ENCODE measurements around the gene CLDN24. TPM values are rescaled to one million over a fixed set of nuclear protein-coding genes. Genes with fewer than 3 reads are reported as not detected.

Gene CLDN24
- polyA plus RNA-seq, 1 of the 3 experiments (the other 2 are of a cell fraction) = not detected

DNA sequence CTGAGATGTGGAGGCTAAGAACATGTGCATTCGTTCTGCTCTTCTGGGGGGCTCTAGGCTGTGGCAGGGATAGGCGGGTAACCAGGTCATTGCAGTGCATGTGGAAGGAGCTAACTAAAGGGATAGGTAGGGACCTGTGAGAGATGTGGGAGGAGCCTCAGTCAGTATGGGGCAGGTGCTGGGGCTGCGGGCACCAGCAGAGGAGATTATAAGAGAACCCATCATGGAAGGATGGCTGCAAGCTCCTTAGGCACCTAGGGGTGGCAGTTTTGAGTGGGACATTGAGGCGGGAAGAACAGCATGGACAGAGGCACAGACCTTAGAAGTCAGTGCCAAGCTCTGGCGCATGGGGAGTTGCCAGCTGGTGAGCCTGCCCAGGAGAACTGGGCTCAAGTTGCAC lies 9.4 kb downstream of the CLDN24 start:
- no peak overlapping the region for H3K4me2 ChIP-seq
- no peaks in the 10 kb centered on the region for H3K9me2 ChIP-seq
- DNase-seq = no peak
- H3K27me3 ChIP-seq (ENCODE audit: insufficient read depth) = no peaks in the 10 kb centered on the region
- no peak overlapping the region for H3K27ac ChIP-seq (ENCODE audit: low read depth in 2 of 2, low read length in 1 of 2)
- peaks cover 33 to 43% of the 10 kb centered on the region in 2 experiments for H3K36me3 ChIP-seq (replicated peaks in 1 of 2; ENCODE audit: control insufficient read depth in 1 of 2, insufficient read depth in 2 of 2, low read length in 1 of 2)
- no peak for TF ChIP-seq NRF1 (IDR thresholded peaks at IDR 0.05; ENCODE audit: low read depth, low read length)
- TF ChIP-seq SMC3 (IDR thresholded peaks at IDR 0.05; ENCODE audit: low read depth, low read length) = no peak
- no peak for TF ChIP-seq CHD2 (IDR thresholded peaks at IDR 0.05; ENCODE audit: low read length, partially characterized antibody)
- no peak for TF ChIP-seq GABPA (IDR thresholded peaks at IDR 0.05; ENCODE audit: low read depth)
- no peak for TF ChIP-seq FOXM1 (IDR thresholded peaks at IDR 0.05; ENCODE audit: low read depth)
- TF ChIP-seq EP300 (IDR thresholded peaks at IDR 0.05; ENCODE audit: borderline replicate concordance in 1 of 2, low read depth in 1 of 2, low read length in 1 of 2) = no peak
- TF ChIP-seq, protein P1, sequence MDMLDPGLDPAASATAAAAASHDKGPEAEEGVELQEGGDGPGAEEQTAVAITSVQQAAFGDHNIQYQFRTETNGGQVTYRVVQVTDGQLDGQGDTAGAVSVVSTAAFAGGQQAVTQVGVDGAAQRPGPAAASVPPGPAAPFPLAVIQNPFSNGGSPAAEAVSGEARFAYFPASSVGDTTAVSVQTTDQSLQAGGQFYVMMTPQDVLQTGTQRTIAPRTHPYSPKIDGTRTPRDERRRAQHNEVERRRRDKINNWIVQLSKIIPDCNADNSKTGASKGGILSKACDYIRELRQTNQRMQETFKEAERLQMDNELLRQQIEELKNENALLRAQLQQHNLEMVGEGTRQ (IDR thresholded peaks at IDR 0.05; ENCODE audit: borderline replicate concordance, low read depth, low read length) = no peak
- TF ChIP-seq RXRA (IDR thresholded peaks at IDR 0.05; ENCODE audit: borderline replicate concordance, low read depth) = no peak
- no peak for TF ChIP-seq RCOR1 (IDR thresholded peaks at IDR 0.05; ENCODE audit: low read length)
- no peak for TF ChIP-seq JUND (IDR thresholded peaks at IDR 0.05)
- TF ChIP-seq MXI1 (IDR thresholded peaks at IDR 0.05; ENCODE audit: low read depth, low read length) = no peak
- TF ChIP-seq, protein P2, sequence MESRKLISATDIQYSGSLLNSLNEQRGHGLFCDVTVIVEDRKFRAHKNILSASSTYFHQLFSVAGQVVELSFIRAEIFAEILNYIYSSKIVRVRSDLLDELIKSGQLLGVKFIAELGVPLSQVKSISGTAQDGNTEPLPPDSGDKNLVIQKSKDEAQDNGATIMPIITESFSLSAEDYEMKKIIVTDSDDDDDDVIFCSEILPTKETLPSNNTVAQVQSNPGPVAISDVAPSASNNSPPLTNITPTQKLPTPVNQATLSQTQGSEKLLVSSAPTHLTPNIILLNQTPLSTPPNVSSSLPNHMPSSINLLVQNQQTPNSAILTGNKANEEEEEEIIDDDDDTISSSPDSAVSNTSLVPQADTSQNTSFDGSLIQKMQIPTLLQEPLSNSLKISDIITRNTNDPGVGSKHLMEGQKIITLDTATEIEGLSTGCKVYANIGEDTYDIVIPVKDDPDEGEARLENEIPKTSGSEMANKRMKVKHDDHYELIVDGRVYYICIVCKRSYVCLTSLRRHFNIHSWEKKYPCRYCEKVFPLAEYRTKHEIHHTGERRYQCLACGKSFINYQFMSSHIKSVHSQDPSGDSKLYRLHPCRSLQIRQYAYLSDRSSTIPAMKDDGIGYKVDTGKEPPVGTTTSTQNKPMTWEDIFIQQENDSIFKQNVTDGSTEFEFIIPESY (IDR thresholded peaks at IDR 0.05; ENCODE audit: borderline replicate concordance, low read depth) = no peak
- no peak overlapping the region for H3K9ac ChIP-seq
- peaks cover 4% of the 10 kb centered on the region for H3F3A ChIP-seq (replicated peaks; ENCODE audit: insufficient read depth)
- no peaks in the 10 kb centered on the region; a peak in 1 of 4 replicates for H3K4me1 ChIP-seq (ENCODE audit: control insufficient read depth in 1 of 2, insufficient read depth in 2 of 2, low read depth in 1 of 2, low read length in 1 of 2)
- no peaks in the 10 kb centered on the region for H4K20me1 ChIP-seq (ENCODE audit: insufficient read depth)
- no peak overlapping the region for H3K4me3 ChIP-seq (ENCODE audit: low read depth in 2 of 2, low read length in 1 of 2)
- H2AFZ ChIP-seq (ENCODE audit: low read depth) = no peak overlapping the region
- WGBS (ENCODE audit: low lambda C conversion rate) = 74% methylated on average over 5 of the region's 5 CpGs
- H3K9me3 ChIP-seq = no peaks in the 10 kb centered on the region
- no peaks in the 10 kb centered on the region for H3K79me2 ChIP-seq (ENCODE audit: insufficient read depth)
- ChIA-PET POLR2A (no interaction called here), CTCF (interaction anchor here (1.0 kb wide), 1 partner anchor 86 kb away, joined by 4 read pairs; no protein-coding TSS in a partner anchor)

DNA sequence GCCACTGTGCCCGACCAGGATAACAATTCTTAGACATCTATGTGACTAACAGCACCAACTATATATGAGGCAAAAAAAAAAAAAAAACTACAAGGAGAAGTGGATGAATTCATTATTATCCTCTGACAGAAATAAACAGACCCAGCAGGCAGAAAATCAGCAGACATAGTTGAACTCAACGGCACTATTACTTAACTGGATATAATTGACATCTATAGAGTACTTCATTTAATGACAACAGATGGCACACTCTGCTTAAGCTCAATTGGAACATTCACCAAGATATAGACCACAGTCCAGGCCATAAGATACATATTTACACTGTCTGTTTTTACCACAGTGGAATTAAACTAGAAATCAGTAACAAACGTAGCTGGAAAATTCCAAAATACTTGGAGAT lies 15.4 kb downstream of the CLDN24 start:
- Histone ChIP-seq H3K4me2 (no peak overlapping the region), H3K27me3 (ENCODE audit: insufficient read depth) (no peaks in the 10 kb centered on the region), H3K9me2 (no peaks in the 10 kb centered on the region), H3K9ac (no peak overlapping the region), H3K79me2 (ENCODE audit: insufficient read depth) (no peaks in the 10 kb centered on the region), H3K4me3 (ENCODE audit: low read depth in 2 of 2, low read length in 1 of 2) (no peak overlapping the region), H4K20me1 (ENCODE audit: insufficient read depth) (no peaks in the 10 kb centered on the region), H3K27ac (ENCODE audit: low read depth in 2 of 2, low read length in 1 of 2) (no peak overlapping the region), H3K36me3 (replicated peaks in 1 of 2; ENCODE audit: control insufficient read depth in 1 of 2, insufficient read depth in 2 of 2, low read length in 1 of 2) (peaks cover 3 to 37% of the 10 kb centered on the region in 2 experiments), H3F3A (replicated peaks; ENCODE audit: insufficient read depth) (no peaks in the 10 kb centered on the region), H3K4me1 (ENCODE audit: control insufficient read depth in 1 of 2, insufficient read depth in 2 of 2, low read depth in 1 of 2, low read length in 1 of 2) (no peaks in the 10 kb centered on the region; a peak in 1 of 4 replicates), H3K9me3 (no peaks in the 10 kb centered on the region), H2AFZ (ENCODE audit: low read depth) (no peak overlapping the region)
- no peak for DNase-seq
- CTCF ChIA-PET = interaction anchor here (1.6 kb wide), 1 partner anchor 233 kb away, joined by 3 read pairs; no protein-coding TSS in a partner anchor
- WGBS (ENCODE audit: low lambda C conversion rate) = 78% methylated on average over 3 of the region's 3 CpGs
- POLR2A ChIA-PET = no interaction called here
- TF ChIP-seq POLR2AphosphoS5 (IDR thresholded peaks at IDR 0.05; ENCODE audit: low read depth, low read length) (no peak), MAX (IDR thresholded peaks at IDR 0.05; ENCODE audit: low read depth) (no peak), FOSL2 (IDR thresholded peaks at IDR 0.05; ENCODE audit: borderline replicate concordance, low read depth) (no peak), YY1 (IDR thresholded peaks at IDR 0.05; ENCODE audit: low read depth) (no peak), RXRA (IDR thresholded peaks at IDR 0.05; ENCODE audit: borderline replicate concordance, low read depth) (no peak), FOXJ3 (CRISPR knock-in tag; IDR thresholded peaks at IDR 0.05) (no peak), GABPA (IDR thresholded peaks at IDR 0.05; ENCODE audit: low read depth) (no peak), EP300 (IDR thresholded peaks at IDR 0.05; ENCODE audit: borderline replicate concordance in 1 of 2, low read depth in 1 of 2, low read length in 1 of 2) (no peak), ELF1 (IDR thresholded peaks at IDR 0.05) (no peak), SIN3A (IDR thresholded peaks at IDR 0.05; ENCODE audit: borderline replicate concordance, low read depth, low read length) (no peak)
- TF ChIP-seq, protein P1 (IDR thresholded peaks at IDR 0.05; ENCODE audit: borderline replicate concordance, low read depth, low read length) = no peak
- TF ChIP-seq, protein P3, sequence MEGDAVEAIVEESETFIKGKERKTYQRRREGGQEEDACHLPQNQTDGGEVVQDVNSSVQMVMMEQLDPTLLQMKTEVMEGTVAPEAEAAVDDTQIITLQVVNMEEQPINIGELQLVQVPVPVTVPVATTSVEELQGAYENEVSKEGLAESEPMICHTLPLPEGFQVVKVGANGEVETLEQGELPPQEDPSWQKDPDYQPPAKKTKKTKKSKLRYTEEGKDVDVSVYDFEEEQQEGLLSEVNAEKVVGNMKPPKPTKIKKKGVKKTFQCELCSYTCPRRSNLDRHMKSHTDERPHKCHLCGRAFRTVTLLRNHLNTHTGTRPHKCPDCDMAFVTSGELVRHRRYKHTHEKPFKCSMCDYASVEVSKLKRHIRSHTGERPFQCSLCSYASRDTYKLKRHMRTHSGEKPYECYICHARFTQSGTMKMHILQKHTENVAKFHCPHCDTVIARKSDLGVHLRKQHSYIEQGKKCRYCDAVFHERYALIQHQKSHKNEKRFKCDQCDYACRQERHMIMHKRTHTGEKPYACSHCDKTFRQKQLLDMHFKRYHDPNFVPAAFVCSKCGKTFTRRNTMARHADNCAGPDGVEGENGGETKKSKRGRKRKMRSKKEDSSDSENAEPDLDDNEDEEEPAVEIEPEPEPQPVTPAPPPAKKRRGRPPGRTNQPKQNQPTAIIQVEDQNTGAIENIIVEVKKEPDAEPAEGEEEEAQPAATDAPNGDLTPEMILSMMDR (IDR thresholded peaks at IDR 0.05) = no peak
- TF ChIP-seq, protein P2 (IDR thresholded peaks at IDR 0.05; ENCODE audit: borderline replicate concordance, low read depth) = no peak
